NK-92 (cell line): ENCODE measurements around the gene PHLDA3.
"Not testable (repeated sequence)": the region's sequence is repeated elsewhere in the genome, so short reads cannot be mapped to it uniquely, and the experiment has no call there.

Experiments
- DNase-seq: peaks from one replicate; lab custom pipeline; 2025; ENCODE audit not compliant: unreplicated experiment; lab: John Stamatoyannopoulos, UW

The PHLDA3 gene

GRCh38 chr1:201488830-201489589 lies 20.0 kb upstream of the PHLDA3 start:
- DNase-seq, result no peak

GRCh38 chr1:201487742-201488141 lies 18.8 kb upstream of the PHLDA3 start:
- DNase-seq, result no peak

GRCh38 chr1:201486187-201486586 lies 17.2 kb upstream of the PHLDA3 start:
- no peak for DNase-seq

- no peak for DNase-seq
Observed at GRCh38 chr1:201485184-201485774, 16.3 kb upstream of the PHLDA3 start.

GRCh38 chr1:201483373-201483949 lies 14.5 kb upstream of the PHLDA3 start:
- no peak for DNase-seq

- no peak for DNase-seq
Observed at GRCh38 chr1:201482755-201483154, 13.8 kb upstream of the PHLDA3 start.

- no peak for DNase-seq
Observed at GRCh38 chr1:201481761-201482493, 12.9 kb upstream of the PHLDA3 start.

- no peak for DNase-seq
Observed at GRCh38 chr1:201481004-201481380, 12.0 kb upstream of the PHLDA3 start.

- DNase-seq, result no peak
Observed at GRCh38 chr1:201480231-201481003, 11.4 kb upstream of the PHLDA3 start.

GRCh38 chr1:201479201-201479730 lies 10.3 kb upstream of the PHLDA3 start:
- no peak for DNase-seq

GRCh38 chr1:201478666-201479065 lies 9.7 kb upstream of the PHLDA3 start:
- DNase-seq, result not testable (repeated sequence)

GRCh38 chr1:201476670-201477344 lies 7.8 kb upstream of the PHLDA3 start:
- no peak for DNase-seq

- DNase-seq, result no peak
Observed at GRCh38 chr1:201475915-201476669, 7.1 kb upstream of the PHLDA3 start.

- DNase-seq, result no peak
Observed at GRCh38 chr1:201475130-201475529, 6.1 kb upstream of the PHLDA3 start.

- no peak for DNase-seq
Observed at GRCh38 chr1:201473296-201473695, 4.3 kb upstream of the PHLDA3 start.

GRCh38 chr1:201472321-201472720 lies 3.3 kb upstream of the PHLDA3 start:
- DNase-seq, result not testable (repeated sequence)

GRCh38 chr1:201471772-201472171 lies 2.8 kb upstream of the PHLDA3 start:
- DNase-seq, result no peak

GRCh38 chr1:201470581-201470980 lies 1.6 kb upstream of the PHLDA3 start:
- DNase-seq, result no peak

GRCh38 chr1:201469645-201470074 lies 672 bp upstream of the PHLDA3 start:
- no peak for DNase-seq

- DNase-seq, result no peak
Observed at GRCh38 chr1:201468501-201468843, 516 bp downstream of the PHLDA3 start.
